GM19043 (cell line): ENCODE measurements around the gene PDCD1.

Source experiments
- ATAC-seq: cut with Tn5 transposase; IDR thresholded peaks from one replicate; pipeline ENCODE4 v1.9.1; 2021; ENCODE audit warnings: low read depth; ENCODE audit not compliant: unreplicated experiment

Gene PDCD1

DNA sequence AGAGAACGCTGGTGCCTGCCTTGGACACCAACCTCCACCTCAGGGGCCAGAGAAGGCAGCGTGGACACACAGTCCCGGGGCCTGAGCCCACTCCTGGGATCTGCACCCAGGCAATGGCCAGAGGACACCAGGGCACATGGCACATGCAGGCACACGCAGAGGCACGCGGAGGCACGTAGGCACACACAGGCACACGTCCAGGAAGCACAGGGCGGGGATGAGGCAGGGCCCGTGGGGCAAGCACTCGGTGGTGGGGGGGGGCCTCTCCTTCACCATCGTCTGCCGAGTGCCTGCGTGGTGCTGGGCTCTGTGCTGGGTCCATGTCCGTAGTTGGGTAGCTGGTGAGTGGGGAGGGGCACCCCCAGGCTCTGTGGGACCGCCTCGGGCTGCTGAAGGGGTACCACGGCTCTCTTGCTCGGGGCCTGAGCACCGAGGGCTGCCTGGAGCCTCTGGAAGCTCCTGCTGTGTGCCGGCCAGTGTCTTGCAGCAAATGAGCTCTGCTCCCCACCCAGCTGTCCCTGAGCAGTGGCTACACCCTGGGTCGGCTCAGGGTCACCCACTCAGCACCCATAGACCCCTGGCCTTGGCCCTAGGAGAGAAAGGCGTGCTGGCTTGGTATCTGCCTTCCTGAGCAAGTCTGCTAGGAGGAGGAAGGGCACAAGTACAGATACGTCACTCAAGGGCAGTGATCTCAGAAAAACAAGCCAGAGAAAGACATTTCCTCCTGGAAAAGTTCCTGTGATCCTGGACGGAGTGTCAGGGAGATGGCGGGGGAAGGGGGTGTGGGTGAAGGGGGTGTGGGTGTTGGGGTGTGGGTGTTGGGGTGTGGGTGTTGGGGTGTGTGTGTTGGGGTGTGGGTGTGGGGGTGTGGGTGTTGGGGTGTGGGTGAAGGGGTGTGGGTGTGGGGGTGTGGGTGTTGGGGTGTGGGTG lies 37.3 kb upstream of the PDCD1 start:
- ATAC-seq = no peak

DNA sequence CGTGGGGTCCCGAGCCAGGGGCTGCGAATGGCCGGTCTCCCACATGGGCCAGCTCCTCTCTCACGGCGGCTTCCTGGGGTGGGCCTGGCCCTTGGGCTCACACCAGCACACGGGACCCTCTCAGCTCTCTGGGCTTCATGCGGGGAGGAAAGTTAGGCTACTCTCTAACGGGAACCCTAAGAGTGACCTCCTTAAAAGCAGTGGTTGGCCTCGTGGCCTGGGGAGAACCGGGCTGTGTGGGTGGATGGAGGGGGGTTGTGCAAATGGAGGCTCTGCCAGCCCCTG lies 36.7 kb upstream of the PDCD1 start:
- no peak for ATAC-seq

GRCh38 chr2:241894681-241895426 lies 36.2 kb upstream of the PDCD1 start:
- ATAC-seq = no peak

DNA sequence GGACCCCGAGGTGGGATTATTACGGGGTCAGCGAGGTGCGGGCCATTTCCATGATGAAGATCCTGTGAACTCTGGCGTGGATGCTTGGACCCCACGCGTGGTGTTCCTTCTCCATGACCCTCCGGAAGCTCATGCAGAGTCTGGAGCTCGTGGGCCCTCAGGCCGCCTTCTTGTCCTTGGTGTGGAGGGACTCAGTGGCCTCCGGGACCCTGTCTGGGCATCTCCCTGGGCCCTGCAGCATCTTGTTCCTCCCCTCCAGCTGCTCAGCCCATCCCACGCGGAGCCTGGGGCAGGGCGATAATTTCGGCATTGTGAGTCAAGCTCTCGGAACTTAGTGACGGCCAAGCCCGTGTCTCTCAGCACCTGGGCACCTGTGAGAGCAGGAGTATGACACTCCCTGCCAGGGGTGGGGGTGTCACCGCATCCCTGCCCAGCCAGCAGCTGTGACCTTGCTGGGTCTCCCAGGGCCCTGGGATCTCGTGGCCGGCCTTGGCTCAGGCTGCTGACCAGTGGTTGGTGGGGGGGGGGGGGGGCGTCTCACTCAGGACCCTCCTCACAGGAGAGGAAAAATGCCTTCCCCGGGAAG lies 35.5 kb upstream of the PDCD1 start:
- no peak for ATAC-seq

GRCh38 chr2:241893265-241893664 lies 34.6 kb upstream of the PDCD1 start:
- ATAC-seq = no peak

DNA sequence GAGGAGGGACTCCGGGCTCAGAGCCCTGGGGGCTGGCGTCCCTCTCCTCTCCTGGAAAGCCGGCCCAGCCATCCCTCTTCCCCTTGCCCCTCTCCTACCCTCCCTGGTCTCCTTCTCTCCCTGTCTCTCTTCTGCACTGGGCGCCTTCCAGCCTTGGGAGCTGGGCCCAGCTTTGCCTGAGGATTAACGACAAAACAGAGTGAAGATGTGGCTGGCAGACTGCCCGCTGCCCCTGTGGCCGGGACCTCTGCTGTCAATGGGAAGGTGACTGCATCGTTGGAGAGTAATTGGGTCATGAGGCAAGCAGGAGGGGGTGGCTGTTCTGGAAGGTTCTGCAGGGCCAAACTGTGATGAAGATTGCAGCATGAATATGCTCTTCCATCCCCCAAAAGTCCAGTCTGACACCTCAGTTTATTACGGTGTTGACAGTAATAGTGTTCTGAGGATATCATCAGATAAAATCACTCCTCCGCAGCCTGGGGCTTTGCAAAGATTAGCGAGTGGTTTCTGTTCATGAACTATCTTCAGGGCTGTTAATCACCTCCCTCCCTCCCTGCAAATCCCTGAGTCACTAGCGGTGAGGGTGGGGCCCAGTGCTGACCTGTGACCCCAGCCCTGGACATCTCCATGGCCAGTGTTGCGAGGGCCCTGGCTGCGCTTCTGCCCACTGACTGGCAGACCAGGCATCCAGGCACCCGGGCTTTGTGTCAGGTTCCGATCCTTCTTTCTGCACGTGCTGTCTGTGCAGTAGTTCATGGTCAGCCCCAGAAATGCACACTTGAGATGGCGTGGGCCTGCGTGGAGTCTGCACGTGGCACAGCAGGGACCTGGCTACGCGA lies 33.8 kb upstream of the PDCD1 start:
- no peak for ATAC-seq

- ATAC-seq = no peak
Measured at GRCh38 chr2:241891988-241892298, 33.2 kb upstream of the PDCD1 start.

DNA sequence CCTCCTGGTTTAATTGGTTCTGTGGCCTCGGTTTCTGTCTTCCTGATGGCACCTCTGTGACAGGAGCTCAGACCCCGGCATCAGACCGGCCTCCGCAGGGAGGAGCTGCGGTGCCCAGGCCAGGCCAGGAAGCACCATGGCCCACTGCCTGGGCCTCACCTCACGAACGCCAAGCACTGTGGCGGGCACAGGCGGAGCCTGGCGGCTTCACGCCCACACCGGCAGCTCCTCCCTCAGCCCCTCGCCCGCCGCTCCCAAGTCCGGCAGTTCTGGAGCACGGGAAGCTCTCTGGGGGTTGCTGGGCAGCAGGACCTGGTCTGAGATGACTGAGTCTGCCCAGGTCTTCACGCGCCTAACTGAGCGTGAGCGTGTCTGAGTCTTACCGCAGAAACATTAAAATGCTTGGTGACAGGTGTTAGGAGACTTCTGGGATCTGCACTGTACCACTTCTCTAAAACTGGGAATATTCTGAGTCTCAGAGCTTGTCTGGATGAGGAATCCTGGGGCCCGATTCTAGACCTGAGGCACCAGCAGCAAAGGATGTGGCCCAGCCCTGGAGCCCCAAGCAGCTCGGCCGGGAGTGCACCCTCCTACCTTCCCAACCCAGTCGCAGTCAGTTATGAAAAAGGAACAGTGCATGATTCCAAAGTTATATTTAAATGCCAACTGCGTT lies 32.8 kb upstream of the PDCD1 start:
- ATAC-seq = no peak

- no peak for ATAC-seq
Measured at GRCh38 chr2:241890524-241891235, 32.0 kb upstream of the PDCD1 start.

DNA sequence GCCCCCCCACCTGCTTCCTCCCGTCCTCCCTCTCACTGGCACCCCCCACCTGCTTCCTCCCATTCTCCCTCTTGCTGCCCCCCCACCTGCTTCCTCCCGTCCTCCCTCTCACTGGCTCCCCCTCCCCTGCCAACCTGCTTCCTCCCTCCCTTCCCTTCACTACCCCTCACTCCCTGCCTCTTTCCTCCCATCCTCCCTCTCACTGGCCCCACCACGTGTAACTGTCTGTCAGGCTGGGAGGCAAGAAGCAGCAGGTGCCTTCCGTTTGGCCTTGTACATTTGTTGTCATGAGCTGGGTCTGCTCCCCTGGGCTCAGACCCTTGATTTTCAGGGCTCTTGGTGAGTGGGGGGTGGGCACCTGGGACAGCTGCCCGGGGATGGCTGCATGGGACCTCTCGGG lies 29.9 kb upstream of the PDCD1 start:
- ATAC-seq = no peak

GRCh38 chr2:241887806-241888522 lies 29.3 kb upstream of the PDCD1 start:
- no peak for ATAC-seq

- ATAC-seq = no peak
Measured at GRCh38 chr2:241886840-241887447, 28.2 kb upstream of the PDCD1 start.

- no peak for ATAC-seq
Measured at GRCh38 chr2:241885946-241886643, 27.4 kb upstream of the PDCD1 start.

GRCh38 chr2:241885291-241885945 lies 26.7 kb upstream of the PDCD1 start:
- no peak for ATAC-seq

DNA sequence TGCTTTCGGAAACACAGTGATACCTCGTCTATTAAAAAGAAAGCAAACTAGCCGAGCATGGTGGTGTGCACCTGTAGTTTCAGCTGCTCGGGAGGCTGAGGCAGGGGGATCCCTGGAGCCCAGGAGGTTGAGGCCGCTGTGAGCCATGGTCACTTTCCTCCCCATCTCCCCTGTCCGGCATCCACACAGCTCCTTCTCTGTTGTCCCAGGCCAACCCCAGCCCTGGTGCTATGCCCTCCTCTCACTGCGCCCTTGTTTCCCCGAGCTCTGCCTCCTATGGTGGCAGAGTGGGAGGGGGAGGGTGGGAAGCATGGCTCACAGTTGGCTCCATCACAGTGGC lies 26.2 kb upstream of the PDCD1 start:
- ATAC-seq = no peak

DNA sequence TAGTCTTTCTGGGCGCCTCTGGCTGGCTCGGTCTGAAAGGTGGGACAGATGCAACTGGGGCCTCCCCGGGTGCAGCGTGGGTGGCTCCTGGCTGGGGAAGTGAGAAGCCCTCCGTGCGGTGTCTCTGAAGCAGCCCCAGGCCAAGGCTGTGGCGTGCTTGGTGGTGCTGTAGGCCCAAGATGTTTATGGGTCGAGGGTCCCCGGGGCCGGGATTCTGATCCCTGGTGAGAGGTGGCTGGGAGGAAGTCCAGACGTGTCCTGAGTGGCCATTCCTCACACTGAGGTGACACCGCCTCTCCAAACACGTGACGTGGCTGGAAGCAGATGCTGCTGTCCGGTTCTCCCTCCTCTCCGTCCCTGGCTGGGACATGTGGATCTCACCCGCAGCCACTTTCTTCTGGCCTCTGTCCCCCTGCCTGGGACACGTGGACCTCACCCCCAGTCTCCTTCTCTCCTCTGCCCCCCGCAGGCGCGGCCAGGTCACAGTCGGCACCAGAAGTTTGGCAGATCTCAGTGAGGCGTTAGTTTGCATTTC lies 23.5 kb upstream of the PDCD1 start:
- ATAC-seq = peak; percentile 53

DNA sequence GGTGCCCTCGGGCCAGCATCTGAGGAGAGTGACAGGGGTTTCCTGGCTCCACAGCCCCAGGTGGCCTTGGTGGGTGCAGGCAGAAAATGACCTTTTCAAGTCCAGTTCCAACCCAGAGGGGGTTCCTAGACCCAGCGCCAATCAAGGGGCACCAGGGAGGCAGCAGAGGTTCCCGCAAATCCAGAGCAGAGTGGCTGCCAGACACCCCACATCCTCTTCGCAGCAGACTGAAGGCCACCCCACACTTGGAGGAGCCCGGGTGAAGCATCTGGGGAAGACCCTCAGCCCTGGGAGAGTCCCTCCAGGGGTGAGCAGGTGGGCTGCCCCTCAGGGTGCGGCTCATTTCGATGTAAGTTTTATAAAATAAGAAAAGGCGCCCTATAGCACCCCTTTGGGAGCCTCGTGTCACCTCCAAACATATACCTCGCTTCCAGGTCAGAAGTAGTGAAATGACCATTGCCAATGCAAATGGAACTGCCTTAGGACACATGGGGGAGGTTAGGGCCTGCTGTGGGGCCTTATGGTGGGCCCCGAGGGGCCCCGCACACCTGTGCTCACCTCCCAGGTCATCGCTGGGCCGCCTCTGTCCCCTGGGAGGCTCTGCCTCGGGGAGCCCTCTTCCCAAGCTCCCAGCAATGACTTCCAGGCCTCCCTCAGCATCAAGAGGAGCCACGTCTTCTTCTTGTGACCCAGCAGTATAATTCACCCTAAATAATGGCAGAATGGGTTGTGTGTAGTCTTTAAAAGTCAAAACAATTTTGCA lies 21.8 kb upstream of the PDCD1 start:
- no peak for ATAC-seq
